ENCODE measurements around the gene POLA1.

POLA1 gene

DNA sequence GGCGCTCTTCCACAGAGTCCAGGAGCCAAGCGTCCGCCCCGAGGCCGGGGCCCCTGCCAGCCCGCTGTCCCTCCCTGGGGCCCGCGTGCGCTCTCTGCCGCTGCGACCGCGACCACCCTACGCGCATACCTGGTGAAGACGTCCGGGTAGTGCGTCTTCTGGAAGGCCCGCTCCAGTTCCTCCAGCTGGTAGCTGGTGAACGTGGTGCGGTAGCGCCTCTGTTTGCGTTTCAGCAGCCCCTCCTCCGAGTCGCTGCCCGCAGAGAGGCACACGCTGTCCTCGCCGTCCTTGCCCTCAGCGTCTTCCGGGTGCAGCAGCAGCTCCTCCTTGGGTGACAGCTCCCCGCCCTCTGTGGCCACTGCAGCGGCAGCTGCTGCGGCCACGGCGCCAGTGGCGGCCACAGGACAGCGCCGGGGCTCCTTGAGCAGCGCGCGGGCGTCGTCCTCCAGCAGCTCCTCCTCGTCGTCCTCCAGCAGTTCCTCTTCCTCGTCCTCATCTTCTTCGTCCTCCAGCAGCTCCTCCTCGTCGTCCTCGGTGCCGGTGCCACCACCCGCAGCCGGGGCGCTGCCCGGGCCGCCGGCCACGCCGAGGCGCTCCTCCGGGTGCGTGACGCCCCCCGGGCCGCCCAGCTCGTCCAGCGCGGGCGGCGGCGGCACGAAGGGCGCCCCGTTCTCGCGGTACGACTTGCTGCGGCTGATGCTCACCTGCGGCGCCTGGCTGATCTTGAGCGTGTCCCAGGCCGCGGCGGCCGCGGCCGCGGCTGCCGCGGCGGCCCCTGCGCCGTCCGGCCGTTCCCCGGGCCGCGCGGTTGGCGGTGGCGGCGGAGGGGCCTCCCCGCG is 319.3 kb downstream of the POLA1 start:
- DNase-seq, result no peak

- no peak for DNase-seq
Measured at GRCh38 chrX:25013632-25014365, 320.1 kb downstream of the POLA1 start.

DNA sequence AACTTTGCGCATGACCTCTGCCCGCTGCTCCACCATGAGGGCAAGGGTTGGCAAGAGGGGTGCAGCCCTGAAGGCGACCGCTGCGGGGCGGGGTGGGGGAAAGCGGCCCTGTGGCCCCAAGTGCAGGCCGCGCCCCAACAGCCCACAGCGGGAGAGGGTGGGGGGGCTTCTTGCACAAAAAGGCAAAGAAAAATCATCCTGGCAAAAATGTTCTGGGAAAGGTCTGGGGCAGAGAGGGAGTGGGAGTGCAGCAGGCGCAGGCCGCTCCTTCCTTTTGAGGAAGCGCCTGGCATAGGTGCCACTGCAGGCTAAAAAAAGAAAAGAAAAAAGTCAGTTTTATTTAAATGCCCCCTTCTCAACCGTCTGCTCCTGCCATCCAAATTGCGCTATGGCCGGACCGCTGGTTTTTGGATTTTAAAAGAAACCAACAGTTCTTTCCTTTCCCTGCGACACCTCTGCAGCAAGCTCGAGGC is 320.7 kb downstream of the POLA1 start:
- DNase-seq, result no peak

GRCh38 chrX:25015486-25016360 is 322.0 kb downstream of the POLA1 start, which contains the start of gene ARX:
Gene ARX, minus strand, starts transcription at chrX:25015965. Its CDS starts 228 bp downstream, at chrX:25015737.
- DNase-seq, result peak; percentile 6

DNA sequence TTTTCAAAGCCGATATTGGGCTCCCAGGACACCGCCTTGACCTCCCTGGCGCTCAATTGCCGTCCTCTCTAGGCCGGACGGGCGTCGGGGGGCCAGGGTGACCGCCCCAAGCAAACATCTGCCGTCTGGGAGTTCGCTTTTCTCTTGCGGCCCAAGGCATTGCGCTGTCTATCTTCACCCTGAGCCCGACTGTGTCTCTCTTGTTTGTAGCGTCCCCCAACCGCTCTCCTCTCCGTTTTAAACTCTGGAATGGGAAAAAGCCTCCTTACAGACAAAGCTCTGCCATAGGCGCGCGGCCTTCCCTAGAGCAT is 322.6 kb downstream of the POLA1 start:
- DNase-seq, result no peak

- DNase-seq, result no peak
Measured at GRCh38 chrX:25016938-25017598, 323.4 kb downstream of the POLA1 start.

- DNase-seq, result no peak
Measured at GRCh38 chrX:25017667-25018247, 324.0 kb downstream of the POLA1 start.

- DNase-seq, result no peak
Measured at GRCh38 chrX:25018682-25019081, 325.0 kb downstream of the POLA1 start.

DNA sequence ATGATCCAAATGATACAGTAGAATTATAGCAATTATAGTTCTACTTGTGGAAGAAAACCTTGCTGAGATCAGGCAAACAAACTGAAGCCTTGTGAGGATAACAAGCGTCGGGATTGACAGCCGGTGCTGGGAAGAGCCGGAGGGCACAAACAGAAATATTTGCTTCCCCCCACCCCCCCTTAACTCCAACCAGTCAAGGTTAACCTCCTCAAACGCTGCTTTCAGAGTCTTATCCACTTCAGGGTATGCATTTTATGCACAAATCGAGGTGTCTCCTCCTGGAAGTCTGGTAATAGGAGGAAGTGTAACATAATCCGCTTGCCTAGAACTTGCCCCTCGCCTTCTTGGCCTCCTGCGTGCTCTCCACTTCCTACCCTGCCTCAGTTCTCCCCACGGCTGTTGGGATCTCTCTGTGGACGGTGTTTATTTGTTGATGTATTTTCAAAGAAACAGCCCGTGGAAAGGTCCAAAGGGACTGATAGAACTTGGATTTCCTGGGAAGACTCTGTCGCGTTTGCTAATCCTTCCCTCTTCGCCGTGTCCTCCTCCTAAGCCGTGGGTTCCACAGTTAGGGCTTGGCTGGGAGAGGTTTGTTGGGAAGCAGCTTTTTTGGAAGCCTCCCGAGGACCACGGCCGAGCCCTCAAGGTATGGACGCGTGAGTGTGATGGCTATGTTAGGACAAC is 326.1 kb downstream of the POLA1 start:
- no peak for DNase-seq

DNA sequence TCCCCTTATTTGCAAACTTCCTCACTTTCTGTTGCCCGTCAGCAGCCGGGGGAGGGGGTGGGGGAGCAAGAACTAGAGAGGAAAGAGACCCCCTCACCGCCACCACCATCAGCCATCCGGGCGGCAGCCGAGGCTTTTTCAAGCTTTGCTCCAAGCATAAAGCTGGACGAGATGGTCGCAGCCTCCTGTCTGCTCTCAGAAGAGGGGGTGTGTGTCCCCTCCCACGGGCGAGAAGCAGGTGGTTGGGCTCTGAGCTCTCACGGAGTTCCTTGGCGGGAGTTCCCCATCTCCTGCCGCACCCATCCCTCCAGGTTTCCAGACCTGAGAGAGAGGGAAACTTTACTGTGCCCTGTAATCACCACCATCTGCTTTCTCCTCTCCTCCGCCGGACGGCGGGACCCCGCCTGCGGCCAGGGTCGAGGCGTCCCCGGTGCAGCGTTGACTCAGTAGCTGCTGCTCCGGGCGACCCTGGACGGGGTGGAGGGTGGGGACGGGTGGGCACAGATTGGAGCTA is 326.7 kb downstream of the POLA1 start:
- no peak for DNase-seq

- DNase-seq, result no peak
Measured at GRCh38 chrX:25020905-25021449, 327.3 kb downstream of the POLA1 start.

DNA sequence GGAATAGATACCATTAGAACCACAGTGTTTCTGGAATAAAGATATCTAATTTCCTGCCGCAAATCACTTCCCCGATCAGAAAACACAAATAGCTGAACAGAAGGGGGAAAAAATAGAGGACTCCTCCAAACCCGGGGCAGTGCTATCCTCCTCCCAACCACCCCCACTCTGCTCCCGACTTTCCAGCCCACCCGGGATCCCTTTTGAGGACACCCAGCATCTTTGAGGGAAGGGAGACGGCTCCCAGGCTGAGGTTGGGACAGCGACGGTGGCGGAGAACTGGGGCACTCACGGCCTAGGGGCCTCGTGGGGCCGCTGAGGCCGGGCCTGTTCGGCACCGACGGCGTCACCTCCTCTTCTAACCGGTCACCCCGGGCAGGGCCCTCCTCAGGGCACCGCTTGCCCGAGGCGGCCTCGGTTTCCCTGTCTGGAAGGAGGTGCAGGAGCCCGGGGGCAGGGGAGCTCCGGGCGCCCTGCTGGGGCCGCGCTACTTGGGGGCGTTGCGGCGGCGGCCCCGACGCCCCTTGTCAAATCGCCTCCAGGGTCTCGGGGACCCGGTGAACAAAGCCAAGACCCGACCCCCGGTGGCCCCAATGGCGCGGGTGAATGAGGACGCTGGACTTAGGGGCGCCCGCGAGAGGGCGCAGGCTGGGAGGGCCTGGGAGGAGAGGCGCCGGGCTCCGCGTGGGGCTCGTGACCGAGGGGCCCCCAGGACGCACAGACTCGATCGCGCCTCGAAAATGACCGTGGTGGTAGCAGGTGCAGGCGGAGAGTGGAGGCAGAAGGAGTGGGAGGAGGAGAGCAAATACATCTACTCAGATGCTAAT is 329.0 kb downstream of the POLA1 start:
- DNase-seq, result no peak

- no peak for DNase-seq
Measured at GRCh38 chrX:25023908-25024307, 330.2 kb downstream of the POLA1 start.

DNA sequence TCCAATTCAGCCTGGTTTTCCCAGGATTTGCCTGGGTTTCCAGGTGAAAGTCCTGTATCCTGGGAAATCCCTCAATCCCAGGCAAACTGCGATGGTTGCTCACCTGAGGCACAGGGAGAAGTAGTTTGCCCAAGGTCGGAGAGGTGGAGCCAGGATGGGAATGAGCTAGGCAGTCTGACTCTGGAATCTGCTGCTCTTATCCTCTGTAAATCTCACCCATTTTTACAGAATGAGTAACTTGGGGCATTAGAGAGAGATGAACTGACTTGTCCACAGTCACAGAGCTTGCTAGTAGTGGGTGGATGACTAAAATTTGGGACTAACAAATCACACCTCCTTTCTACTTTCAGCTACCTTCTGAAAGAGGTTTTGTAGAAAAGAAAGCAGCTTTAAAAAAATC is 331.9 kb downstream of the POLA1 start:
- DNase-seq, result no peak

DNA sequence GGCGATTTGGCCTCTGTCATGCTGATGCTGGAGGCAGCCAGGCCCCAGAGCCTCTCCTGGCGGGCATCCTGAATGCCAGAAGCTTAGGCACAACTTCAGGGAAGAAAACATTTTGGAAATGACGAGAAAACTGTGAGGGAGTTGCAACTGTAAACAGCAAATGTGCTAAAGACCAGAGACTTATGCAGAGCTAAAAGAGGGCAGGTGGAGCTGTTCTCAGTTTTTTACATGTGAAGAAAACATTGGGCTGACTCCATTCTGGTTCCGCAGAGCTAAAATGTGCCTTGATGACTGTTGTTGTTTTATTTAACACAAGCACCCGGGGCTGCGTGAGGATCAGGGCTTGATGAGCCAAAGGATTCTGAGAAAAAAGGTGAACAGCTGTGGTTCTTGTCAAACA is 332.9 kb downstream of the POLA1 start:
- DNase-seq, result no peak

- no peak for DNase-seq
Measured at GRCh38 chrX:25028726-25029125, 335.0 kb downstream of the POLA1 start.

DNA sequence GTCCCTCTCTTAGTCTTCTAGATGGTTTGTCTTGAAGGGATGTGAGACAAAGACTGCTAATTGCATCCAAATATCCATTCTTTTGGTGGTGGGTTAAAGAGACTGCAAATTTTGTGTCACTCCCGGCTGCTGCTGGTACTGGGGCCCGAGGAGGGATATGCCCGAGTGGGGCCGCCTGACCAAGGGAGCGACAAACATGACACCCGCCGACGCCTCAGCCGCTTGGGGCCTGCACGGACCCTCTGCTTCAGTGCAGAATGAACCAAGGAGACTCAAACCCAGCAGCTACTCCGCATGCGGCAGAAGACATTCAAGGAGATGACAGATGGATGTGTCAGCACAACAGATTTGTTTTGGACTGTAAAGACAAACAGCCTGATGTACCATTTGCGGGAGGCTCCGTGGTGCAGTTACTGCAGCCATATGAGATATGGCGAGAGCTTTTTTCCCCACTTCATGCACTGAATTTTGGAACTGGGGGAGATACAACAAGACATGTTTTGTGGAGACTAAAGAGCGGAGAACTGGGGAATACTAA is 335.6 kb downstream of the POLA1 start:
- DNase-seq, result no peak

DNA sequence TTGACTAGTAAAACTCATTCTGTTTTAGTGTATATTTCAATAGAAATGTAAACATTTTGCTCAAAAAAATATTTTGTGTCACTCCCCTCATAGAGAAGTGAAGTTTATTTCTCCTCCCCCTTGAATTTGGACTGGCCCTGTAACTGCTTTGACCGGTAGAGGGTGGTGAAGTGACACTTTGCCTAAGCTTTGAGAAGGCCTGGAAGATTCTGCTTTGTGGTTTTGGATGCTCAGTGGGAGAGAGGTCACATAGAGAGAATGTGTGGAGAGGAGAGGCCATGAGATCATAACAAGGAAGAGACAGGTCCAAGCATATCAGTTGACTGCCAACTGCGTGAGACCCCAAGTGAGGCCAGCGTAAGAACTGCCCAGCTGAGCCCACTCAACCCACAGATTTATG is 341.2 kb downstream of the POLA1 start:
- DNase-seq, result no peak

DNA sequence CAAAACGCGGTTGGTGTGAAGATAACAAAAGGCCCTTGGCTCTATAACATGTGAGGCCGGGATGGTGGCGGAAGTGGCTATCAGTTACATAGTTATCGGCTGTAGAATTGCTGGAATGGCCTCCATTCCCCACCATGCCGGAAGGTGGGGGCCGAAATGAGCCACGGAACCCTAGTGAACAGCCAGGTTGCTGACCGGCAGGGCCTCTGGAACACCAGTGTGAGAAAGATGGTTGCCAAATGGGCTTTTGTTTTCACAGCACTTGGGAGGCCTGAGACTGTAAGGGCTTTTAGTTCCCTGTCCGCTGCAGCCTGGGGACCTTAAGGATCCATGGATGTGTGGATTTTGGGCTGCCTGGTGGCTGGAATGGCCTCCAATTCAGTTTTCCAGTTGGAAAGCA is 345.3 kb downstream of the POLA1 start:
- no peak for DNase-seq

GRCh38 chrX:25043192-25043591 is 349.5 kb downstream of the POLA1 start:
- no peak for DNase-seq

Data from CD4-positive, alpha-beta T cell treated with Interferon gamma for 1 hour (primary cell).